Heart left ventricle (tissue), 13 donors: ENCODE data around the gene AFF3.

Experiments
- CTCF ChIP-seq, 12 donors: fragments of 200-600 bp; sonication (generic) in 4 of 12; IDR thresholded peaks; one replicate each; pipeline versions ENCODE4 v1.5.0 to v1.8.0; 2018 to 2022; ENCODE audit warnings: antibody characterized with exemption in 12 of 12, mild to moderate bottlenecking in 5 of 12
- POLR2A ChIP-seq, 2 donors: fragments of 450-650 bp; IDR thresholded peaks; one replicate each; pipeline ENCODE4 v1.6.1; 2017; ENCODE audit warnings: antibody characterized with exemption in 2 of 2, mild to moderate bottlenecking in 2 of 2, moderate library complexity in 2 of 2
- donor health status: ischemic (EF 13 %, LVEDD 7.1; RV severe dilation, severe dysfunction).
- donor health status: DM: no; HTN: yes; CAD: no.
- donor health status: DM: no; HTN: no; CAD: no.
- donor health status: ischemic (EF 25% LVEDD 6.9; RV normal size, moderate dysfunction).
- donor health status: ischemic (EF 25% LVEDD 5.7; RV mildly dilated, moderate dysfunction).
- donor health status: ischemic (EF 35%, LVEDD 5.7; RV mildly dilated, moderate dysfunction).
- donor health status: nonischemic (EF 11% LVEDD 7.7; RV severe dilation, severe dysfunction).
- donor health status: DM: yes; HTN: yes; CAD: no.
- donor health status: PGD.
- donor health status: ischemic (EF 29% LVEDD 5.4; RV normal size, mild dysfunction).
- donor health status: nonischemic (EF 23%, LVEDD 6.1; RV moderate dilation, normal function).

- no peak for TF ChIP-seq CTCF (IDR thresholded peaks at IDR 0.05)
- TF ChIP-seq POLR2A (IDR thresholded peaks at IDR 0.05) = no peak
Measured at GRCh38 chr2:99748344-99748743, 394.0 kb downstream of the AFF3 start.
